ENCODE results near the gene NFATC2. TPM values are rescaled to one million over a fixed set of nuclear protein-coding genes. Genes with fewer than 3 reads are reported as not detected.

Gene NFATC2
- total RNA-seq, 1 donor from 2014 or later = 3.9 TPM

- Histone ChIP-seq H3K79me2 (ENCODE audit: insufficient read depth, low read length) (no peaks in the 10 kb centered on the region), H3K4me3 (ENCODE audit: insufficient read depth, low read depth, low read length) (no peak overlapping the region), H3K9me3 (ENCODE audit: insufficient read depth, low read depth, low read length) (no peaks in the 10 kb centered on the region), H3K36me3 (ENCODE audit: insufficient read depth, low read length) (no peaks in the 10 kb centered on the region), H3K27me3 (ENCODE audit: insufficient read depth, low read length) (no peaks in the 10 kb centered on the region), H4K20me1 (ENCODE audit: insufficient read depth, low read length) (peaks cover 26% of the 10 kb centered on the region), H3K4me1 (ENCODE audit: insufficient read depth, low read length) (no peaks in the 10 kb centered on the region), H2AFZ (ENCODE audit: low read depth, low read length) (no peak overlapping the region), H3K9ac (ENCODE audit: low read length) (no peak overlapping the region), H3K4me2 (ENCODE audit: low read length) (no peak overlapping the region), H3K27ac (ENCODE audit: low read depth, low read length) (no peak overlapping the region)
- H3K27me3 Mint-ChIP-seq (ENCODE audit: low read depth, unreplicated experiment) = no peaks in the 10 kb centered on the region
- DNase-seq (ENCODE audit: low read depth) (no peak), FAIRE-seq (no peak)
- H3K9me3 Mint-ChIP-seq (ENCODE audit: unreplicated experiment) = no peaks in the 10 kb centered on the region
- H3K4me3 Mint-ChIP-seq (ENCODE audit: unreplicated experiment) = no peak overlapping the region
- no peak for TF ChIP-seq CTCF (IDR thresholded peaks at IDR 0.05; ENCODE audit: insufficient read depth, low read depth, low read length)
- no peak for TF ChIP-seq EZH2 (IDR thresholded peaks at IDR 0.05; ENCODE audit: insufficient read depth, low read length)
- H3K27ac Mint-ChIP-seq (ENCODE audit: unreplicated experiment) = no peak overlapping the region
- peaks cover 3% of the 10 kb centered on the region for H3K36me3 Mint-ChIP-seq (ENCODE audit: low read depth, unreplicated experiment)
- peaks cover 17% of the 10 kb centered on the region for H3K4me1 Mint-ChIP-seq (ENCODE audit: low read depth, unreplicated experiment)
Measured at GRCh38 chr20:51514836-51515235, 27.7 kb downstream of the NFATC2 start.

DNA sequence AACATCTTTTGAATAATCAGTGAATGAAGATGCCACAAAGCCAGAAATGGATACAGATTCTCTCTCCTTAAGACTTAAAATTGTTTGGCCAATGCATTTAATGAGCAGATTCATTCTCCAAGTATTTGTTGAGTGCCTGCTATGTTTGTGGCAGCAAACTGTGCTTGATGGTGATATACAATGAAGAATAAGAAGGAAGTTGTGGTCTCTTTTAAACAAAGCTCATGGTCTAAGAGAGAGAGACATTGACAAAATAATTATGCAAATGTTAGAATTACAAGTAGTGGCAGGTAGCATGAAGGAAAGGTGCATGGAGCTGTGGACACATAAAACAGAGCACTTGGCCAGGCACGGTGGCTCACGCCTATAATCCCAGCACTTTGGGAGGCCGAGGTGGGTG lies 28.3 kb downstream of the NFATC2 start:
- Histone ChIP-seq H3K9me3 (ENCODE audit: insufficient read depth, low read depth, low read length) (no peaks in the 10 kb centered on the region), H3K9ac (ENCODE audit: low read length) (no peak overlapping the region), H3K79me2 (ENCODE audit: insufficient read depth, low read length) (no peaks in the 10 kb centered on the region), H3K4me1 (ENCODE audit: insufficient read depth, low read length) (no peaks in the 10 kb centered on the region), H4K20me1 (ENCODE audit: insufficient read depth, low read length) (peaks cover 30% of the 10 kb centered on the region), H3K27ac (ENCODE audit: low read depth, low read length) (no peak overlapping the region), H3K4me3 (ENCODE audit: insufficient read depth, low read depth, low read length) (no peak overlapping the region), H3K4me2 (ENCODE audit: low read length) (no peak overlapping the region), H3K36me3 (ENCODE audit: insufficient read depth, low read length) (no peaks in the 10 kb centered on the region), H2AFZ (ENCODE audit: low read depth, low read length) (no peak overlapping the region), H3K27me3 (ENCODE audit: insufficient read depth, low read length) (no peaks in the 10 kb centered on the region)
- no peak overlapping the region for H3K27ac Mint-ChIP-seq (ENCODE audit: unreplicated experiment)
- no peak for DNase-seq (ENCODE audit: low read depth)
- no peak overlapping the region for H3K4me3 Mint-ChIP-seq (ENCODE audit: unreplicated experiment)
- H3K27me3 Mint-ChIP-seq (ENCODE audit: low read depth, unreplicated experiment) = no peaks in the 10 kb centered on the region
- H3K9me3 Mint-ChIP-seq (ENCODE audit: unreplicated experiment) = no peaks in the 10 kb centered on the region
- no peak for FAIRE-seq
- TF ChIP-seq CTCF (IDR thresholded peaks at IDR 0.05; ENCODE audit: insufficient read depth, low read depth, low read length) (no peak), EZH2 (IDR thresholded peaks at IDR 0.05; ENCODE audit: insufficient read depth, low read length) (no peak)
- H3K4me1 Mint-ChIP-seq (ENCODE audit: low read depth, unreplicated experiment) = peaks cover 17% of the 10 kb centered on the region
- H3K36me3 Mint-ChIP-seq (ENCODE audit: low read depth, unreplicated experiment) = peaks cover 3% of the 10 kb centered on the region

- H3K9ac ChIP-seq (ENCODE audit: low read length) = no peak overlapping the region
- TF ChIP-seq EZH2 (IDR thresholded peaks at IDR 0.05; ENCODE audit: insufficient read depth, low read length) = no peak
- no peaks in the 10 kb centered on the region for H3K36me3 ChIP-seq (ENCODE audit: insufficient read depth, low read length)
- no peaks in the 10 kb centered on the region for H3K9me3 Mint-ChIP-seq (ENCODE audit: unreplicated experiment)
- no peak overlapping the region for H3K4me3 Mint-ChIP-seq (ENCODE audit: unreplicated experiment)
- H3K27me3 Mint-ChIP-seq (ENCODE audit: low read depth, unreplicated experiment) = no peaks in the 10 kb centered on the region
- no peak overlapping the region for H2AFZ ChIP-seq (ENCODE audit: low read depth, low read length)
- no peaks in the 10 kb centered on the region for H3K9me3 ChIP-seq (ENCODE audit: insufficient read depth, low read depth, low read length)
- no peak overlapping the region for H3K4me2 ChIP-seq (ENCODE audit: low read length)
- H3K4me3 ChIP-seq (ENCODE audit: insufficient read depth, low read depth, low read length) = no peak overlapping the region
- H3K27me3 ChIP-seq (ENCODE audit: insufficient read depth, low read length) = no peaks in the 10 kb centered on the region
- FAIRE-seq (no peak), DNase-seq (ENCODE audit: low read depth) (no peak)
- no peak overlapping the region for H3K27ac Mint-ChIP-seq (ENCODE audit: unreplicated experiment)
- peaks cover 30% of the 10 kb centered on the region for H4K20me1 ChIP-seq (ENCODE audit: insufficient read depth, low read length)
- H3K4me1 Mint-ChIP-seq (ENCODE audit: low read depth, unreplicated experiment) = peaks cover 17% of the 10 kb centered on the region
- H3K36me3 Mint-ChIP-seq (ENCODE audit: low read depth, unreplicated experiment) = peaks cover 3% of the 10 kb centered on the region
- H3K27ac ChIP-seq (ENCODE audit: low read depth, low read length) = no peak overlapping the region
- no peaks in the 10 kb centered on the region for H3K79me2 ChIP-seq (ENCODE audit: insufficient read depth, low read length)
- H3K4me1 ChIP-seq (ENCODE audit: insufficient read depth, low read length) = no peaks in the 10 kb centered on the region
Measured at GRCh38 chr20:51513545-51513944, 29.0 kb downstream of the NFATC2 start.

All from astrocyte (in vitro differentiated cells and primary cell).